DMS79 (cell line): Measurements from ENCODE around the gene PICALM.
"Not testable (repeated sequence)": the region's sequence is repeated elsewhere in the genome, so short reads cannot be mapped to it uniquely, and the experiment has no call there.

Experiments used
- DNase-seq: peaks from one replicate; lab custom pipeline; 2025; lab: John Stamatoyannopoulos, UW

The PICALM gene

DNA sequence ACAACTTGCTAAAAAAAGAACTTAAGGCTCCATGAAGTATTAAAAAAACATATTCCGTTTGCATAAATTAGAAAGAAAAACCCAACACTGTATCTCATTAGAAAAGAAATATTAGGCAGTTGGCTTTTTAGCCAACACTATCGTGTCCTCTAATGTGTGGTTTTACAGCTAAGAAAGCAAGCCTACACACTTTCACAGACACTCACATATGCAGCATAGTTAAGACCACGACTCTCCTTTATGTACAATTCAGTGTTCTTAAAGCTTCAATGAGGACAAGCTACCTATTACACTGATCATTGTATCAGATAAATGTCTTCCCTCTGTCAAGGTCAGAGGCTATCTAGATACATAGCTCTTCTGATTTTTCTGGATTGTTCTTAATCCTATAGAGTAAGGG, 80.1 kb downstream of the PICALM start:
- DNase-seq: no peak

GRCh38 chr11:85977751-85978160, 91.1 kb downstream of the PICALM start:
- no peak for DNase-seq

DNA sequence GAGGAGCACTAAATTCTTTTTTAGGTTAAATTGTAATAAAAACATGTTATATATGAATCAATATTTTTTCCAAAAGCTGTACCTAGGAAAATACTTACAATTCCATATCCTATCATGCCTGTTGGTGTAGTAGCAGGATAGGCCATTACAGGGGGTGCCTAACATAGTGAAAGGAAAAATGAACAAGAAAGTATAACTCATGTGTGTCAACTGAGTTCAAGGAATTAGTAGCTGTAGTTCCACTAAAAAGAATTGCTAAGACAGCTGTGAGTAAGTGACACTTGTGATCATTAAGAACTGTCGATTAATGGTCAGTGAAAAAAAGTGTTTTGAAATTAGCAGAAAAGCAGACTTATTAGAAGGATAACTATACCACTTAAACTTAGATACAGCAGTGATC, 92.4 kb downstream of the PICALM start:
- no peak for DNase-seq

- DNase-seq: no peak
Observed at GRCh38 chr11:85974122-85974521, 94.8 kb downstream of the PICALM start.

GRCh38 chr11:85970593-85970992, 98.3 kb downstream of the PICALM start:
- no peak for DNase-seq

GRCh38 chr11:85967457-85967856, 101.4 kb downstream of the PICALM start:
- no peak for DNase-seq

DNA sequence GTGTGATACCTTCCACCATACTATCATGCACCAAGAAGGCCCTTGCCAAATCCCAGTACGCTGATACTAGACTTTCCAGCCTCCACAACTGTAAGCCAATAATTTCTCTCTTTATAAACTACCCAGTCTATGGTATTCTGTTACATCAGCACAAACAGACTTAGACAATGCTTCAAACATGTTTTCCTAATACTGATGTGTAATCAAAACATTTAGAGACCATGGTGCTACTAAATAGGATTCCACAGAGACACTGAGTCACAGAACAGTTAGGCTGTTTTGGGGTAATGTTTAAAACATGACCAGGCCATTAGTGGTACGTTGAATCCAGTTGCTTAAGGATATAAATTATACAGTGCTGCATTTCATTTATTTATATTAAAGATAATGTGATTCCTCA, 103.7 kb downstream of the PICALM start:
- DNase-seq: no peak

GRCh38 chr11:85961930-85962363, 106.9 kb downstream of the PICALM start:
- DNase-seq: peak; percentile 61

- DNase-seq: no peak
Observed at GRCh38 chr11:85961130-85961529, 107.8 kb downstream of the PICALM start.

GRCh38 chr11:85960678-85961077, 108.2 kb downstream of the PICALM start:
- no peak for DNase-seq

DNA sequence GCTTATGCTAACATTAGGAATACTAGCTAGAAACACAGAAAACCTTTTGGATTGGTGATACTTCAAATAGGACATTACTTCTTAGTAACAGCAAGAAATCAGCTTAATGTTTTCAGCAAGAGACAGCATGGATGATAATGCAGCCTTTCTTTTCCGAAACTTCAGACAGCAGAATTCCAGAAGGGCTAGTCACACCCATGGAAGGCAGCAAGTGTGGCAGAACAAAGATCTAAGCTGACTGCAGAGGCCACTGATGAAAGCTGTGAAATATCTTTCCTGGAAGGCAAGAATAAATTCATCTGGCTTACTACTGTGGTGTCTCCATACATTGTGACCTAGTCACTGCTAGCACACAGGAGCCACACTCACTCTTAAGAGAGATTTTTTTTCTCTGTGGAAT, 113.4 kb downstream of the PICALM start:
- no peak for DNase-seq

GRCh38 chr11:85953491-85954143, 115.3 kb downstream of the PICALM start:
- no peak for DNase-seq

DNA sequence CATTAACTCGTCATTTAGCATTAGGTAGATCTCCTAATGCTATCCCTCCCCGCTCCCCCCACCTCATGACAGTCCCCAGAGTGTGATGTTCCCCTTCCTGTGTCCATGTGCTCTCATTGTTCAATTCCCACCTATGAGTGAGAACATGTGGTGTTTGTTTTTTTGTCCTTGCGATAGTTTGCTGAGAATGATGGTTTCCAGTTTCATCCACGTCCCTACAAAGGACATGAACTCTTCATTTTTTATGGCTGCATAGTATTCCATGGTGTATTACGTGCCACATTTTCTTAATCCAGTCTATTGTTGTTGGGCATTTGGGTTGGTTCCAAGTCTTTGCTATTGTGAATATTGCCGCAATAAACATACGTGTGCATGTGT, 116.8 kb downstream of the PICALM start:
- DNase-seq: not testable (repeated sequence)

DNA sequence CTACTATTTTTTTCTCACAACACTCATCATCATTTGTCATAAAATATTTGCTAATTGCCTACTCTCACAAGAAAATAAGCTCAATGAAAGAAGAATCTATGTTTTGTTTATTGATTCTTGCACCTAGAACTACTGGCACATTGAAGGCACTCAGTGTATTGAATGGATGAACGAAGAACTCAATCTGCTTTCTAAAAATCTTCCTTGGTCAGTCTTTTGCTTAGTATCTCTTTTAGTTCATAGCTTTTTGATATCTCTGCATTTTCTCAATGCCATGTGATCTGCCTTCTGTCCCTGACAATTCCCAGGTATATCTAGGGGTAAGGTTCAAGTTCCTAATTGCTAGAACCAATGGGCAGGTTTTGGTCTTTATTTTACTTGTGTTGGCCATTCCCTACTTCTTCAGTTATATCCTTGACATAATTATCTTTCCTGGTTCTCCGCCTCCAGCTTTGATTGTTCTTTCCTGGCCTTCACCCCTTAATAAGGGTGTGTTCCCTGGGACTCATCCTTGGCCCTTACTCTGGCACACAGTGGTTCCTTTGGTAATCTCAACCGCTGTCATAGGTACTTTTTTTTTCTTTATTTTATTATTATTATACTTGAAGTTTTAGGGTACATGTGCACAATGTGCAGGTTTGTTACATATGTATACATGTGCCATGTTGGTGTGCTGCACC, 117.3 kb downstream of the PICALM start:
- no peak for DNase-seq

GRCh38 chr11:85951049-85951405, 117.9 kb downstream of the PICALM start:
- no peak for DNase-seq

DNA sequence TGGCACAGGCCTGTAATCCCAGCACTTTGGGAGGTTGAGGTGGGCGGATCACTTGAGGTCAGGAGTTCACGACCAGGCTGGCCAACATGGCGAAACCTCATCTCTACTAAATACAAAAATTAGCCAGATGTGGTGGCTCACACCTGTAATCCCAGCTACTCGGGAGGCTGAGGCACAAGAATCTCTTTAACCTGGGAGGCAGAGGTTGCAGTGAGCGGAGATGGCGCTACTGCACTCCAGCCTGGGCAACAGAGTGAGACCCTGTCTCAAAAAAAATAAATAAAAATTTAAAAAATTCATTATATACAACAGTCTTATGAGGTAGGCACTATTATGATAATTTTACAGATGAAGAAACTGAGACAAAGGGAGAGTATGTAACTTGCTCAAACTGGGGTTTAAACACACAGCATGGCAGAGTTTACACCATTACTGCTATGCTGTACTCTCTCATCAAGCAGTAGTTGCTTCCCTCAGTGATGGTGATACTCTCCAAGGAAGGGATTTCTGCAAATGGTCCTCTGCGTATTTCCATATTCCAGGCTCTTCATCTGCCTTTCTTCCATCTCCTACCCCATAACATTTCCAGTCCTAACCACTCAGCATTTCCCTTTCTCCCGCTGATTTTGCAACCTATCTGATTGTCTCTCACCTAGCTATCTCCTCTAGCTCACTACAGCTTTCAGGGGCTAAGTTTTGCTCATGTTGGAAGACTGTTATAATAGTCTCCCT, 118.4 kb downstream of the PICALM start:
- DNase-seq: no peak

DNA sequence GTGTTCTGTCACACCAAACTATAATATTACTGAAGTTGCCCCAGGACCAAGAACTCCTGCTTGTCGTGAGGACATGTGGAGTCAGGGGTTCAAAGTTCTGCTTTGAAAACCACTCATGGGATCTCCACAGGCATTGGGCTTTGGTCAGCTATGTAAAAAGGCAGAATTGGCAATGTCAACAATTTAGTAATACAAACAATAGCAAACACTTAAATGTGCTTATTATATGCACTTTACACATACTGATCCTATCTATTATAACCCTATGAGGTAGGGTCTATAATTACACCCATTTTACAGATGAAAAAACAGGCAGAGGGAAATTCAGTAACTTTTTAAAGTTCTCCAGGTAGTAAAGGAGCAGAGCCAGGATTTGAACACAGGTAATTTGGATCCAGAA, 119.1 kb downstream of the PICALM start:
- no peak for DNase-seq

GRCh38 chr11:85948884-85949283, 120.0 kb downstream of the PICALM start:
- no peak for DNase-seq

DNA sequence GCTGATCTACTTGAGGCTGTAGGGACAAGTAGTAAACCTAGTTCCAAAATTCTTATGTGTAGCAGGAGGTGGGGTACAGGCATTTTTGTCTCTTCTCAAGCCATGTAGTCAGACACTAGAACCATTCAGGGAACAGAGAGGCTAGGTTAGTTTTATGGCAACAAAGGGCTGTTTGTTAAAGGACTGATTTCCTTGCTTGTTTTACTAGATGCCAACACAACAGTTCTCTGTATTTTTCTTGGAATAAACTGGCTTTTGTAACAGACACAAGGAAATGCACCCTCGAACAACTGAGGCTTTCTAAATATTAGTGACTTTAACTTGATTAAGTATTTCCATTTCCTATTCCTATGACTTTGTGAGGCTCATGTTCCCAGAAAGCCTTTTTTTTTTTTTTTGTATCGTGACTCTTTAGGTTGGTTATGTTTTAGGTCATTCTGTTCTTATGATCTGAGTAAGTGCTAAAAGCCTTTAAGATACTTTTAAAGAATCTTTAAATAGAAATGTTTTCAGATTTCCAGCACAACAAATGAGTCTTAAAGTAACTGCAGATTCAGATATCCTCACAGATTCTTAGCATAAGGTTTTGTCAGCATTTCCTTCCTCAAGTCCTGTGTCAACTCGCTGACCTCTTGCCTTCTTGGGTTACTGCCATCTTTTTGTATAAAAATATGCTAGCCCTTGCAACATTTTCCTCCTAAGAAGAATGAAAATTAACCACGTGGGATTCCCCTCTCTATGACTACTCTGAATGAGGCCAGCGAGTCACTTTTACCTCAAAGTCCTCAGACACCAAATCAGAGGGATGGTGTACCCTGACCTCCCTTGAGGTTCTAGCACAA, 121.2 kb downstream of the PICALM start:
- no peak for DNase-seq

DNA sequence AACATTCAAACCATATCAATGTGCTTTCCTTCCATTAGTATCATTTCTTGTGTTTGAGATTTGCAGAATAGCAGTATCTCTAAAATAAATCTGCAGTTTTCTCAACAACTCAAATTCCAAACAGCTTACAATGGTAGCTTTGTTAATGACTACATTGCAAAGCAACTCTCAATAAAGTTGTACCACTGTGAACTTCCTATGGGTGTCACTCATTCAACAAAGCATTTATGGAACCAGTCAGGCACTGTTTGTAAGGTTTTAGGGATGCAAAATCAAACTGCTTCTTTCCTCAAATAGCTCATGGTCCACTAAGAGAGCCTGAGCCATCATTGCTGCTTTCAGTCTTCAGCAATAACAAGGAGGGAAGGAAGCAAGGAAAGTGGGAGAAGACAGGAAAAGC, 122.7 kb downstream of the PICALM start:
- DNase-seq: no peak

GRCh38 chr11:85945788-85946187, 123.1 kb downstream of the PICALM start:
- no peak for DNase-seq

- no peak for DNase-seq
Observed at GRCh38 chr11:85945296-85945695, 123.6 kb downstream of the PICALM start.
